Osteoblast (primary cell): ENCODE data around the gene PSG4. TPM values are rescaled to one million over a fixed set of nuclear protein-coding genes. Genes with fewer than 3 reads are reported as not detected.
A peak's percentile ranks its signal among the peaks of the same experiment; 100 is the strongest.
"Not testable (repeated sequence)": the region's sequence is repeated elsewhere in the genome, so short reads cannot be mapped to it uniquely, and the experiment has no call there.

Source experiments
- DNase-seq: peaks from one replicate; pipeline ENCODE4 v3.0.0; 2011; ENCODE audit warnings: low spot score, mixed read lengths; ENCODE audit not compliant: insufficient read length; ENCODE audit errors: missing footprints
- H2AFZ ChIP-seq: 2 replicates; pipeline ENCODE4 v1.6.0; 2011; ENCODE audit warnings: mild to moderate bottlenecking, low read length
- H3K27ac ChIP-seq: 2 replicates; pipeline ENCODE4 v1.5.1; 2011; ENCODE audit warnings: mild to moderate bottlenecking, low read depth, low read length, moderate library complexity
- H3K27me3 ChIP-seq: 2 replicates; pipeline ENCODE4 v1.6.0; 2012; ENCODE audit warnings: mild to moderate bottlenecking, control low read depth, inconsistent platforms, low read length, moderate library complexity; ENCODE audit not compliant: insufficient read depth
- H3K36me3 ChIP-seq: 2 replicates; pipeline ENCODE4 v1.5.1; 2011; ENCODE audit warnings: mild to moderate bottlenecking, low read length, control low read depth, moderate library complexity; ENCODE audit not compliant: insufficient read depth
- H3K4me1 ChIP-seq: 2 replicates; pipeline ENCODE4 v1.5.1; 2011; ENCODE audit warnings: mild to moderate bottlenecking, low read length, control low read depth, moderate library complexity; ENCODE audit not compliant: insufficient read depth
- H3K4me2 ChIP-seq: 2 replicates; pipeline ENCODE4 v1.6.0; 2011; ENCODE audit warnings: mild to moderate bottlenecking, low read length; ENCODE audit not compliant: insufficient read depth
- H3K4me3 ChIP-seq: fragments of 200-600 bp; sonication (generic); 3 replicates; pipeline ENCODE4 v1.5.1; 2012; ENCODE audit warnings: mild to moderate bottlenecking, low read length, inconsistent platforms; ENCODE audit not compliant: insufficient read depth
- H3K79me2 ChIP-seq: 2 replicates; pipeline ENCODE4 v1.6.0; 2012; ENCODE audit warnings: mild to moderate bottlenecking, low read length, control low read depth, inconsistent platforms; ENCODE audit not compliant: insufficient read depth
- H3K9me3 ChIP-seq: 2 replicates; pipeline ENCODE4 v1.5.1; 2011; ENCODE audit warnings: low read depth, low read length, control low read depth
- H4K20me1 ChIP-seq: 2 replicates; pipeline ENCODE4 v1.6.0; 2012; ENCODE audit warnings: mild to moderate bottlenecking, low read length, control low read depth; ENCODE audit not compliant: insufficient read depth
- CTCF ChIP-seq: IDR thresholded peaks from 2 replicates; pipeline ENCODE4 v1.5.1; 2011; ENCODE audit warnings: mild to moderate bottlenecking, low read depth, low read length, moderate library complexity; ENCODE audit errors: extremely low read depth
- total RNA-seq: library from RNA; depleted of rRNA; stranded (reverse); fragments of >200 nt; gene quantifications from 2 replicates; pipeline ENCODE4 v1.2.3, GENCODE V29; 2012

Gene PSG4
- total RNA-seq, 1 donor: 1.1 TPM

- TF ChIP-seq CTCF: no peak
- Histone ChIP-seq H3K4me3 (no peak overlapping the region), H2AFZ (no peak overlapping the region), H3K9me3 (no peaks in the 10 kb centered on the region), H3K36me3 (no peaks in the 10 kb centered on the region), H3K27me3 (no peaks in the 10 kb centered on the region), H3K79me2 (no peaks in the 10 kb centered on the region), H3K4me1 (peaks cover 10% of the 10 kb centered on the region), H3K27ac (no peak overlapping the region), H4K20me1 (no peaks in the 10 kb centered on the region), H3K4me2 (no peak overlapping the region)
- DNase-seq: no peak
These were observed 53.2 kb downstream of the PSG4 start for GRCh38 chr19:43152214-43152613.

- not testable (repeated sequence) for DNase-seq, H3K27ac ChIP-seq, H3K4me2 ChIP-seq, H4K20me1 ChIP-seq, H3K4me3 ChIP-seq, H3K36me3 ChIP-seq, H3K4me1 ChIP-seq, H3K9me3 ChIP-seq, H3K27me3 ChIP-seq, H2AFZ ChIP-seq, H3K79me2 ChIP-seq
These were observed 55.6 kb downstream of the PSG4 start for GRCh38 chr19:43149788-43150187.

- no peak overlapping the region for H3K27ac ChIP-seq
- peak; percentile 21 for DNase-seq
- no peaks in the 10 kb centered on the region for H3K9me3 ChIP-seq
- H3K4me2 ChIP-seq: no peak overlapping the region
- H3K27me3 ChIP-seq: no peaks in the 10 kb centered on the region
- peaks cover 10% of the 10 kb centered on the region for H3K4me1 ChIP-seq
- no peaks in the 10 kb centered on the region for H4K20me1 ChIP-seq
- no peaks in the 10 kb centered on the region for H3K36me3 ChIP-seq
- no peak for TF ChIP-seq CTCF
- no peaks in the 10 kb centered on the region for H3K79me2 ChIP-seq
- H2AFZ ChIP-seq: no peak overlapping the region
- no peak overlapping the region for H3K4me3 ChIP-seq
These were observed 57.2 kb downstream of the PSG4 start for GRCh38 chr19:43148233-43148632.

Other genes with a start within 250 kb of the PSG4 start
- gene PSG11, start 179.2 kb downstream of the PSG4 start, total RNA-seq: not detected in 2 replicates
- 0.29 TPM in 1 of 2 replicates, not detected in the other for gene PSG2, start 122.9 kb downstream of the PSG4 start, total RNA-seq
- 1.4 and 11.8 TPM in 2 replicates for gene PSG5, start 19.1 kb downstream of the PSG4 start, total RNA-seq
- gene PSG9, start 63.9 kb upstream of the PSG4 start, total RNA-seq: not detected in 2 replicates
- gene CD177, start 148.0 kb upstream of the PSG4 start, total RNA-seq: under 0.01 TPM in 1 of 2 replicates, not detected in the other
- not detected in 2 replicates for gene TEX101, start 209.3 kb upstream of the PSG4 start, total RNA-seq